ENCODE data around the gene CRYAB.
A peak's percentile ranks its signal among the peaks of the same experiment; 100 is the strongest.
"Not testable (repeated sequence)": the region's sequence is repeated elsewhere in the genome, so short reads cannot be mapped to it uniquely, and the experiment has no call there.

Gene CRYAB

DNA sequence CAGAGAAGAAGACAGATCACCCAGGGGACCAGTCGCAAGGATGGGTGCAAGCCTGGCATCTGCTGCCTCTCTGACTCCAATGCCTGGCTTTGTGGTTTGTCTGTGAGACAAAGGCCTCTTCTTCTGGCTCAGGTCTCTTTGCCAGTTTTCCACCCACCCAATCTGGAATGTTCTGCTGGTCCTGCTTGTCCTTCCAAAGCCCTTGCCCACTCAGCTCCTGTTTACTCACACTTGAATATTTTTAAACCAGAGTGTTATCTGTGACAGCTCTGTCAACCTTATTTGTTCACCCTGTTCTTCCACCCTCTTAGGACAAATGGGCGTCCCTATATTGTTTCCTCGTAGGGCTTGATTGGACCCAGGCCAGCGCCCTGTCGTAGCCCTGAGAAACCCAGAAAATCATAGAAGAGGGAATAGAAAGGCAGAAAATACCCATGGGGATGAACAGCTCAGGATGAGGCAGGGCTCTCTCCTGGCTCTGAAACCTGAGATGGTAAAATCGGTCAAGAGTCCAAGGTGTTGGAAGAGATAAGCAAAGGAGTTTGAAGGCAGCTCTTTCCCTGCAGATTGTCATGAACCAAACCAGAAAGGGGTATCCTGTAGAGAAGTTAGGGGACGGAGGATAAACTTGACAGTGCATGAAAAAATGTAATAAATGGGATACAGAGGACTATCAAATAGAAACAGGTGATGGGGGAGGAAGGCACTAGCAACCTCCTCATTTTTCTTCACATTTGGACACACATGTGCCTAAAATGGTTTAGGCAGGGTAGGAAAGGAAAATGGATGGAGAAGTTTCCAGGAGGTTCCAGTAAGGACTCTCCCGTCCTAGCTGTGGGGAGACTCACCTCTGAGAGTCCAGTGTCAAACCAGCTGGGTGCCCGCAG, 651 bp downstream of the CRYAB start:
- Histone ChIP-seq H2AFZ (ENCODE audit: low read depth, low read length) (no peak overlapping the region), H3K9me3 (ENCODE audit: low read length) (no peaks in the 10 kb centered on the region), H3K4me3 (ENCODE audit: low read length) (no peak overlapping the region), H3K27me3 (ENCODE audit: insufficient read depth, low read length) (no peaks in the 10 kb centered on the region), H3K4me1 (ENCODE audit: insufficient read depth, low read length) (peaks cover 9% of the 10 kb centered on the region), H3K36me3 (ENCODE audit: insufficient read depth, low read length) (no peaks in the 10 kb centered on the region)

- H3K4me3 ChIP-seq (ENCODE audit: low read length), result no peak overlapping the region
- H3K9me3 ChIP-seq (ENCODE audit: low read length), result no peaks in the 10 kb centered on the region
- H3K4me1 ChIP-seq (ENCODE audit: insufficient read depth, low read length), result peaks cover 9% of the 10 kb centered on the region
- H3K36me3 ChIP-seq (ENCODE audit: insufficient read depth, low read length), result no peaks in the 10 kb centered on the region
- H2AFZ ChIP-seq (ENCODE audit: low read depth, low read length), result no peak overlapping the region
- no peaks in the 10 kb centered on the region for H3K27me3 ChIP-seq (ENCODE audit: insufficient read depth, low read length)
Observed at GRCh38 chr11:111909378-111909777, 2.2 kb downstream of the CRYAB start.

GRCh38 chr11:111908639-111909305, 2.8 kb downstream of the CRYAB start:
- Histone ChIP-seq H3K4me1 (ENCODE audit: insufficient read depth, low read length) (peaks cover 9% of the 10 kb centered on the region), H2AFZ (ENCODE audit: low read depth, low read length) (no peak overlapping the region), H3K4me3 (ENCODE audit: low read length) (no peak overlapping the region), H3K36me3 (ENCODE audit: insufficient read depth, low read length) (no peaks in the 10 kb centered on the region), H3K9me3 (ENCODE audit: low read length) (no peaks in the 10 kb centered on the region), H3K27me3 (ENCODE audit: insufficient read depth, low read length) (no peaks in the 10 kb centered on the region)

DNA sequence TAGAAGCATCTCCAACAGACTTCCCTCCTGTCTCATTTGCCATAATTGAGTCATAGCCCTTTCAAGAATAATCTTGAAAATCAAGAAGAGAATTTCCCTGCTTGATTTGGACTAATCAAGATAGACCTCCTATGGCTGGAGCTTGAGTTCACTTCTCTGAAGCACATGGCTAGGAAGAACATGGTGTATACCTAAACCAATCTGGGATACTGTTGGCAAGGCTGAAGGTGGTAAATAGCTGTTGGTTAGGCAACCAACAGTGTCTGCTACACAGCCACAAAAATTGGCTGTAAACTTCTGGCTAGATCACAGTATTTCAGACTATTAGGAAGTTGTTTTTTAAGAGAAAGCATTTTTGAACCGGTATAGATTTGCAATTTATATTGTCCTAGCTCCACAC, 4.9 kb downstream of the CRYAB start:
- no peaks in the 10 kb centered on the region for H3K27me3 ChIP-seq (ENCODE audit: insufficient read depth, low read length)
- H2AFZ ChIP-seq (ENCODE audit: low read depth, low read length), result no peak overlapping the region
- H3K4me1 ChIP-seq (ENCODE audit: insufficient read depth, low read length), result peaks cover 2% of the 10 kb centered on the region
- H3K9me3 ChIP-seq (ENCODE audit: low read length), result no peaks in the 10 kb centered on the region
- H3K4me3 ChIP-seq (ENCODE audit: low read length), result no peak overlapping the region
- no peaks in the 10 kb centered on the region for H3K36me3 ChIP-seq (ENCODE audit: insufficient read depth, low read length)

GRCh38 chr11:111905411-111905810, 6.2 kb downstream of the CRYAB start:
- Histone ChIP-seq H3K27me3 (ENCODE audit: insufficient read depth, low read length) (no peaks in the 10 kb centered on the region), H3K9me3 (ENCODE audit: low read length) (no peaks in the 10 kb centered on the region), H3K4me3 (ENCODE audit: low read length) (no peak overlapping the region), H3K4me1 (ENCODE audit: insufficient read depth, low read length) (no peaks in the 10 kb centered on the region), H2AFZ (ENCODE audit: low read depth, low read length) (no peak overlapping the region), H3K36me3 (ENCODE audit: insufficient read depth, low read length) (no peaks in the 10 kb centered on the region)

DNA sequence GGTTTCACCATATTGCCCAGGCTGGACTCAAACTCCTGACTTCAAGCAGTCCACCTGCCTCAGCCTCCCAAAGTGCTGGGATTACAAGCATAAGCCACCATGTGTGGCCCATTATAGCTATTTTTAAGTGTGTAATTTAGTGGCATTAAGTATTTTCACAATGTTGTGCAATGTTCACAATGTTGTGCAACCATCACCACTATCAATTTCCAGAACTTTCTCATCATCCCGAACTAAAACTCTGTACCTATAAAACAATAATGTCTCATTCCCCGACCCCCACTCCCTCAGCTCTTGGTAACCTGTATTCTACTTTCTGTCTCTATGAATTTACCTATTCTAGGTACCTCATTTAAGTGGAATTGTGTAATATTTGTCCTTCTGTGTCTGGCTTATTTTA, 24.7 kb downstream of the CRYAB start:
- H3K36me3 ChIP-seq (ENCODE audit: insufficient read depth, low read length), result peaks cover 9% of the 10 kb centered on the region
- H3K9me3 ChIP-seq (ENCODE audit: low read length), result no peaks in the 10 kb centered on the region
- H2AFZ ChIP-seq (ENCODE audit: low read depth, low read length), result no peak overlapping the region
- no peak overlapping the region for H3K4me3 ChIP-seq (ENCODE audit: low read length)
- no peaks in the 10 kb centered on the region for H3K4me1 ChIP-seq (ENCODE audit: insufficient read depth, low read length)
- H3K27me3 ChIP-seq (ENCODE audit: insufficient read depth, low read length), result no peaks in the 10 kb centered on the region

- no peaks in the 10 kb centered on the region for H3K4me1 ChIP-seq (ENCODE audit: insufficient read depth, low read length)
- no peak overlapping the region for H3K4me3 ChIP-seq (ENCODE audit: low read length)
- H2AFZ ChIP-seq (ENCODE audit: low read depth, low read length), result no peak overlapping the region
- H3K27me3 ChIP-seq (ENCODE audit: insufficient read depth, low read length), result no peaks in the 10 kb centered on the region
- H3K36me3 ChIP-seq (ENCODE audit: insufficient read depth, low read length), result peaks cover 9% of the 10 kb centered on the region
- H3K9me3 ChIP-seq (ENCODE audit: low read length), result no peaks in the 10 kb centered on the region
Observed at GRCh38 chr11:111886032-111886431, 25.5 kb downstream of the CRYAB start.

- not testable (repeated sequence) for H3K36me3 ChIP-seq (ENCODE audit: insufficient read depth, low read length); H3K4me3 ChIP-seq (ENCODE audit: low read length); H3K4me1 ChIP-seq (ENCODE audit: insufficient read depth, low read length); H2AFZ ChIP-seq (ENCODE audit: low read depth, low read length); H3K27me3 ChIP-seq (ENCODE audit: insufficient read depth, low read length); H3K9me3 ChIP-seq (ENCODE audit: low read length)
Observed at GRCh38 chr11:111885053-111885452, 26.5 kb downstream of the CRYAB start.

- Histone ChIP-seq H3K4me3 (ENCODE audit: low read length) (no peak overlapping the region), H3K27me3 (ENCODE audit: insufficient read depth, low read length) (no peaks in the 10 kb centered on the region), H3K36me3 (ENCODE audit: insufficient read depth, low read length) (peaks cover 9% of the 10 kb centered on the region), H2AFZ (ENCODE audit: low read depth, low read length) (no peak overlapping the region), H3K4me1 (ENCODE audit: insufficient read depth, low read length) (peaks cover 12% of the 10 kb centered on the region), H3K9me3 (ENCODE audit: low read length) (no peaks in the 10 kb centered on the region)
Observed at GRCh38 chr11:111882202-111882601, 29.4 kb downstream of the CRYAB start.

DNA sequence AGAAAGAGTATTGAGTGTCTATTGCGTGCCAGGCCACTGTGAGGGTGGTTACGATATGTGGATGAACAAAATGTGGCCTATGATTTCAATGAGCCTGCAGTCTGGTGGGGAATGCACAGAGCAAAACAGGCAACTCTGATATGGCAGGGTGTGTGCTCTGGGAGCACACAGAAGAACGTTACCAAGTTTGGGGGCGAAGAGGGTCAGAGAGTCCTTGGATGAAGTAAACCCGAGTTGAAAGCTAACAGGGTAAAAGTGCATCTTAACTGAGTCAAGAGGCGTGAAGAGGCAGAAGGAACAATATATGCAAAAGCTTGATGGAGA, 32.0 kb downstream of the CRYAB start:
- H2AFZ ChIP-seq (ENCODE audit: low read depth, low read length), result peak overlapping the region; percentile 95
- no peaks in the 10 kb centered on the region for H3K9me3 ChIP-seq (ENCODE audit: low read length)
- peaks cover 9% of the 10 kb centered on the region for H3K36me3 ChIP-seq (ENCODE audit: insufficient read depth, low read length)
- peaks cover 12% of the 10 kb centered on the region for H3K4me1 ChIP-seq (ENCODE audit: insufficient read depth, low read length)
- no peaks in the 10 kb centered on the region for H3K27me3 ChIP-seq (ENCODE audit: insufficient read depth, low read length)
- peak overlapping the region; percentile 74 for H3K4me3 ChIP-seq (ENCODE audit: low read length)

GRCh38 chr11:111878849-111879636, 32.5 kb downstream of the CRYAB start, which contains the start of the genes CFAP68 and FDXACB1:
TSS of gene CFAP68 (plus strand) at chr11:111879541. CDS start at chr11:111879561, 20 bp downstream.
TSS of gene FDXACB1 (minus strand) at chr11:111879165. CDS start at chr11:111879132, 33 bp downstream.
- no peaks in the 10 kb centered on the region for H3K27me3 ChIP-seq (ENCODE audit: insufficient read depth, low read length)
- peak within 1 kb of the TSS; percentile 95 for H2AFZ ChIP-seq (ENCODE audit: low read depth, low read length)
- peaks cover 12% of the 10 kb centered on the region for H3K4me1 ChIP-seq (ENCODE audit: insufficient read depth, low read length)
- H3K9me3 ChIP-seq (ENCODE audit: low read length), result no peaks in the 10 kb centered on the region
- H3K4me3 ChIP-seq (ENCODE audit: low read length), result peak within 1 kb of the TSS; percentile 74
- H3K36me3 ChIP-seq (ENCODE audit: insufficient read depth, low read length), result peaks cover 9% of the 10 kb centered on the region

- H3K36me3 ChIP-seq (ENCODE audit: insufficient read depth, low read length), result peaks cover 9% of the 10 kb centered on the region
- H2AFZ ChIP-seq (ENCODE audit: low read depth, low read length), result peak overlapping the region; percentile 95
- H3K9me3 ChIP-seq (ENCODE audit: low read length), result no peaks in the 10 kb centered on the region
- H3K27me3 ChIP-seq (ENCODE audit: insufficient read depth, low read length), result no peaks in the 10 kb centered on the region
- H3K4me1 ChIP-seq (ENCODE audit: insufficient read depth, low read length), result peaks cover 12% of the 10 kb centered on the region
- H3K4me3 ChIP-seq (ENCODE audit: low read length), result peak overlapping the region; percentile 74
Observed at GRCh38 chr11:111878385-111878848, 33.2 kb downstream of the CRYAB start.

DNA sequence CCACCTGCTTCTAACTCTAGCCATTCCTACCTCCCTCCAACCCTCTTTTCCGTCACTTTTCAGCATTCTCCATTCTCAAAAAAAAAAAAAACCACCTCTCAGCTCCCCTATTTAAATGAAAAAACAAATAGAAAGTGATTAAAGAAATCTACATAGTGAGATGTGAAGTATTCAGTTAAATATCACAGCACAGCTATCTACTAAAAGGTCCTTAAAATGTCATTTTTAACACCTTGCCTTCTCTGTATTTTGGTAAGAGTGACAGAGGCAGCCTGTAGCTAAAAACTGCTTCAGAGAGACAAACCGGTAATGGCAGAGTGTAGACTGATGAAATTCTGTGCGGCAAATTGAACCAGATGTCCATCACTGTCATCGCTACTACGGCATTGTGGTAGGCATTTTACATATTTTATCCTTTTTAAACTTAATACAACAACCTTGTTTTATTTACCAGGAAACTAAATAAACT, 39.8 kb downstream of the CRYAB start:
- Histone ChIP-seq H2AFZ (ENCODE audit: low read depth, low read length) (peak overlapping the region; percentile 83), H3K4me3 (ENCODE audit: low read length) (peak overlapping the region; percentile 80), H3K36me3 (ENCODE audit: insufficient read depth, low read length) (peaks cover 17% of the 10 kb centered on the region), H3K4me1 (ENCODE audit: insufficient read depth, low read length) (peaks cover 4% of the 10 kb centered on the region), H3K9me3 (ENCODE audit: low read length) (no peaks in the 10 kb centered on the region), H3K27me3 (ENCODE audit: insufficient read depth, low read length) (no peaks in the 10 kb centered on the region)
